ENCODE measurements around the gene HS1BP3.
A peak's percentile ranks its signal among the peaks of the same experiment; 100 is the strongest.

The HS1BP3 gene, protein sequence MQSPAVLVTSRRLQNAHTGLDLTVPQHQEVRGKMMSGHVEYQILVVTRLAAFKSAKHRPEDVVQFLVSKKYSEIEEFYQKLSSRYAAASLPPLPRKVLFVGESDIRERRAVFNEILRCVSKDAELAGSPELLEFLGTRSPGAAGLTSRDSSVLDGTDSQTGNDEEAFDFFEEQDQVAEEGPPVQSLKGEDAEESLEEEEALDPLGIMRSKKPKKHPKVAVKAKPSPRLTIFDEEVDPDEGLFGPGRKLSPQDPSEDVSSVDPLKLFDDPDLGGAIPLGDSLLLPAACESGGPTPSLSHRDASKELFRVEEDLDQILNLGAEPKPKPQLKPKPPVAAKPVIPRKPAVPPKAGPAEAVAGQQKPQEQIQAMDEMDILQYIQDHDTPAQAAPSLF

DNA sequence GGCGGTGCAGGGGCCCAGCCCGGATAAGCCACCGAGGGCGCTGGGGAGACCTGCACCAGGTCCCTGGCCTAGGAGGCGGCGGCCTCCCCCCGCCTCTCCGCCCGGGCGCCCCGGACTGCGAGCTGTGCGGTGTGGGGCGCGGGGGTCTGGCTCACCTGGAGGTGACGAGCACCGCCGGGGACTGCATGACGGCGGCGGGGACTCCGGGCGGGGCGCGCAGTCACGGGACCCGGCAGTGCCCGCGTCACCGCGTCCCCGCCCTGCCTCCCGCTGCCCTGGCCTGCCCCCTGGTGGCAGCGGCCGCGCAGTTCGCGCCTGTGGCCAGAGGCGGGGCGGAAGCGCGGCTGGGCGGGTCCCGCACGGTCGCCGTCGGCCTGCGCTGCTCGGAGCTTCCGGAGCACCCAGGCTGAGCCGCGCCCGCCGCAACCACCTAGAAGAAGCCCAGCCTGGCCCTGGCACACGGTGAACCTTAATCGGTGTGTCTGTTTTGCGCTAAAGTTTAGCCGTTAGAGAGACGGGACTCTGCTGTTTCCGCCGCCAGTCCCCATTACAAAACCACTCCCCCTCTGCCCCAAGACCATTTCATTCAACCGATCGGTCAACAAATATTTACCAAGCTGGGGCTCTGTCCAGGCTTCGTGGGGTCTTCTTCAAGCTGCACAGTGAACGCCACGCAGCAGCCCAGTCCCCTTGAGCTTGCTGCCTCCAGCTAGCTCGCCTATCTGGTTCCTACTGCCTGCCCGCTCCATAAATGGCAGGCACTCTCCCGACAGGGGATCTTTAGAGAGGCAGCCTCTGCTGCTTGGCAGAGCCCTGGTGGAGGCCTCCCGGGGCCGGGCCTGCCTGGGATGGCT is at the start of gene HS1BP3:
HS1BP3 (minus strand) TSS at position 222 of the 854 bp plus-strand sequence; CDS start at position 187, 35 bp downstream.
- peak; percentile 89 for DNase-seq

DNA sequence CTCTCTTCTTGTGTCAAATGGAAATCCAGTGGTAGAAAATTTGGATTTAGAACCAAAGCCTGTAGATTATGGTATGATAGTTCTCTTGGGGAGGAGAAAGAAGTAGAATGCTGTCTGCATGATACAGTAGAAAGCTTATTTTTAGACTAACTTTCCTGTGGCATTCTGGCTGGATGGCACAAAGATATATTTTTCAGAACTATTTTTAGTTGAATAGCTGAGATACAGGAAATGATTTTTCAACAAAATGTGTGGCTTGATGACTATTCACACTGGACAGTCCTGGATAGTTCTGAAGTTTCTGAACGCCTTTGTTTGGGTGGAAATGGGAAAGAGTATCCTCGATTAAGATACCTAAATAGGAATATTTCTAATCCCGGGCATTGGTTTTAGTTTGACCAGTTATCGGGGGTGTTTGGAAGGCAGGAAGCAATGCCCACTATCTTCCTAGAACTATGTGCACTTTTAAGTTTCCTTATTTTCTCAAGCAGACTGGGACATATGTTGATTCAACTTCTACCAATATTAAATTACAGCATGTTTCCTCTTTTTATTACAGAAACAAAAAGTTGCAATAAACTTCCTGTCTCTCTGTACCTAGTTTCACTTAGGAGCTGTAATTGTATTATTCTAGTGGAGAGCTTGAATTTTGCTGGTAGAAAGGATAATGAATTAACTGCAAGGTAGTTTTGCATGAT is 48.2 kb upstream of the HS1BP3 start:
- no peak for DNase-seq

DNA sequence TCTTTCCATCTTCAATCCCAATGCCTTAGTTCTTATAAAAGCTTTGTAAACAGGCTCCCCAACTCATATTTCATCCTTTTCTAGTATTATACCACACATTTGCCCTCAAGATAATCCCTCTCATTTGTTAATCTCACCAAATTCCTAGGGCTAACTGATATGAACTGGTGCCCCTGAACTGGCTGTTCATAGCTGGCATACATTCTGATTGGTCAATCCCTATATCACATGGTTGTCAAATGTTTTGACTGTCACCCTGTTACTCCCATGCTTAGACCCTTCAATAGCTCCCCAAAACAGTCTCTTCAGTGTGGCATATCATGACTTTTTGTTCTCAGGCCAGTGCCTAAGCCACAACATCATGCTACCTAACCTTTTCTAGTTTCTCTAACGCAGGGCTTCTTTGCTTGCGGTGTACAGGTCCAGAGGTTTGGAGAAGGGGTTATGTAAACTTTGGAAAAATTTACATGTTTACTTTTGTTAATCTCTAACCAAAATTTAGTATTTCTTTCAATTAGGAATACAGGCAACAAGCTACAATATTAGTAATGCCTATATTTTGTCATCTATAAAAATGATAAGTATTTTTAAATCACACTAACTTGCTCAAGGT is 46.5 kb upstream of the HS1BP3 start:
- no peak for DNase-seq

DNA sequence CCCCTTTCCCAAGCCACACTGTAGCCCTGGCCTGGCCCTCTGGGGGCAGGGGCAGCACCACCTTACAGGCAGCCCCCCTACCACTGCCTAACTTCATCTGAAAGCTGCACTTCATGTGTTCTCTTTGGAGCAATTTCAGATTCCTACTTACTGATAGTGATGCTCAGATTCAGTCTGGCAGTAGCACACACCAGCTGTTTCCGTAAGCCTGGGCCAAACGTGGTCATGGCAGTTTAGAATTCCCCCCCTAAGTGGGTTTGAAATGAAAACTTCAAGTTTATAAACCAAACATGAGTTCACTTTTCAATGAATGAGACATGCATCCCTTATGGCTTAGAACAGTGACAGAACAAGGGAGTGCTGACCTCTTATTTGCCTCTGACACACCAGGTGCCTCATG is 45.5 kb upstream of the HS1BP3 start:
- DNase-seq = no peak

DNA sequence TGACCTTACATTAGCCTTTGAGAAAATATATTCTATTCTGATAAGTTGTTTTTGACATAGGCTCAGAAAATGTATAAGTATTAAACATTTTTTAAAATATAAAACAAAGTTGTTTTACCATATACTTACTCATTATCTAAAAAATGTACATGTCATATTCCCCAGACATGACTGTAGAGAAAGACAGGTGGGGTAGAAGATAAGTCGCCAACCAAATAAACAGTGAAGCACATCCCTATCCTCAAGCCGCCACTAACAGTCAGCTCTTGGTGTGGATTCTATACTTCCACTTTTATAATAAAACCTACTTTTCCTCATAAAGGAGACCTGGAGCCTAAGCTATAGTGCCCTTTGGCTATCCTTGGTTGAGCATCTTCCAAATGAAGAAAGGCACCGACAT is 42.4 kb upstream of the HS1BP3 start:
- no peak for DNase-seq

DNA sequence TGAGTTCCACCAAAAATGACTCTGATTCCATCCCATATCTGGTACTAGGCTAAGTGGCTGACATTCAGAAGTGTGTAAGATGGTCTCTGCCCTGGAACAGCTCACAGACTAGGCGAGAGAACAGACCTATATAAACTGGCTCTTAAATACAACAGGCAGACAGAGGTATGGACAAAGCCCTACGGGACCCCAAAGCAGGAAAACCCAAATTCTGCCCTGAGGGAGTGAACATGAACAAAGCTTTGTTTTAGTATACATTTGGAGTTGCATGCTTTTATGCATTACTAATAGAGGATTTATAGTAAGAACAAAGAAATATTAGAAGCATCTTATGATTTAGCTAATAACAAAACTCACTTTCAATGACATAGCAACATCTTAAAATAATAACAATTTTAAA is 41.2 kb upstream of the HS1BP3 start:
- DNase-seq = no peak

DNA sequence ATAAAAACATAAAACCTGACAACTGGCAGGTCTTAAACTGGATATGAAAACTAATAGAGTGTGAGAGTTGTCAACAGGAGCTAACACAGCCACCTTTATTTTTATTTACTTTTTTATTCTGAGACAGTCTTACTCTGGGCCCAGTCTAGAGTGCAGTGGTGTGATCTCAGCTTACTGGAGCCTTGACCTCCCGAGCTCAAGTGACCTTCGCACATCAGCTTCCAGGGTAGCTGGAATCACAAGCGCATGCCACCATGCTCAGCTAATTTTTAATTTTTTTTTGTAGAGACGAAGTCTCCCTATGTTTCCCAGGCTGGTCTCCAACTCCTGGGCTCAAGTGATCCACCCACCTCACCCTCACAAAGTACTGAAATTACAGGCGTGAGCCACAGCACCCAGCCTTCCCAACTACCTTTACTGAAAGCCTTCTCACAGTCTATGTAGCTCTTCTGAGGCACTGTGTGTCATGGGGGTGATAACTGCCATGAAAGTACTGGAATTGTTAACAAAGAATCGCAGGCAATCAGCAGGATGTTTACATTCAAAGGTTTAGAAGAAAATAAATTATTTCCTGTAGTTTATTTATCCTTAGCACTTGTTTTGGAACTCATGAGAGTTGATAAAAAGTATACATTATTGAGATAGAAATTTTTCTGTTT is 40.3 kb upstream of the HS1BP3 start:
- DNase-seq = no peak

DNA sequence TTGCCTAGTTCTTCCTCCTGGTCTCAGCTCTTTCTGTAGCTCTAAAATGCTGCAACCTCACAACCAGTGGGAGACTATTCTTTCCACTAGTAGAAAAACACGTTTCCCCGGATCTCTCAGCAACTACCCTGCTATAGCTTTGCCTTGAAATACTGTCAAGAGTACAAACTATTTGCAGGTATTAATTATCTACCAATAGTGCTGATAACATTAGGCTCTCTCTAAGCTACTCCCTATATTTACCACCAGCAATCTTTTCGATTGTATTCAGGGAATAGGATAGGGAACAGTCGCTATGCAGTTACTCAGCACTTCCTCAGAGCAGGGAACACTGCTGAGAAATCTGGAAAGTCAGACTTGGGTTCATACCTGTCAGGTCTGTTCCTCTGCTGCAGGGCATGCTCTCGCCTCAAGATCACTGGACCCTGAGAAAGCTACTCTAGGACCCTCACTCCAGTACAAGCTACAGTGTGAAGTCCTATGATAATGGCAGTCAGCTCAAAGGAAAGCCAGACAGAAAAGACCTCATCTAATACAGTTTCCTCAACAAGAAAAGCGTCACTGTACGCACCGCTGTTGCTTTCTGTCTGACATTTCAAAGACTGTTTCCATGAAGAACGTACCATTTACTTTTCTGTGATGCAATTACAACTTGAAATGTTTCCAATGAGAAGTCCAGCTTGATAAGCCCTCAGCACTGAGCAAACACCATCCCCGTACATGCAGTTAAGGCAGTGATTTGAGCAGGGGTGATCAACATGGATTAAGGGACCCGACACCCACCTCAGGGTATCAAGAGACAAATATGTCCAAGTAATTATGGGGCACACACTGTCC is 38.7 kb upstream of the HS1BP3 start:
- DNase-seq = no peak

DNA sequence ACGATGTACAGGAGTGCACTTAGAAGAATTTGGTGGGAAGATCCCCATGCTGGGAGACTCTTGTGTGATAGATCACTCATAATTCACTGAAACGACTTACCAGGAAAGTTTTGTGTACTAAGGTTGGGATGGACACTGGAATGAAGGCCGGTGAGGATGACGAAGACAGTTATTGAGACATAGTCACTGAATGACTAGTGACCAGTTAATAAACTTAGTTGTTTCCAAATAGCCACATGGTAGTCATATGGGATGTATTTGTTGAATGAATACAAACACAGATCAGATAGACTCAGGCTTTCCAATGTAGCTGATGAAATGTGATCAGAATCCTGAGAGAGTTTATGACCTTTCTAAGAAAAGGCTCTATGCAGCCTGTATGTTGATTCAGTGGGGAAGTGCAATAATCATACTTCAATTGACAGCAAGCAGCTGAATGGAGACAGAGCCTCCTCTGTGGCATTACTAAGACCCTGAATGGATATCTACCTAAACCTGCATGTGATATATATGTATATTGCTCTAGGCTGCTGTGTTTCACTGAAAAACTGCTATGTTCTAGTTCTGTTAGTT is 36.4 kb upstream of the HS1BP3 start:
- DNase-seq = no peak

DNA sequence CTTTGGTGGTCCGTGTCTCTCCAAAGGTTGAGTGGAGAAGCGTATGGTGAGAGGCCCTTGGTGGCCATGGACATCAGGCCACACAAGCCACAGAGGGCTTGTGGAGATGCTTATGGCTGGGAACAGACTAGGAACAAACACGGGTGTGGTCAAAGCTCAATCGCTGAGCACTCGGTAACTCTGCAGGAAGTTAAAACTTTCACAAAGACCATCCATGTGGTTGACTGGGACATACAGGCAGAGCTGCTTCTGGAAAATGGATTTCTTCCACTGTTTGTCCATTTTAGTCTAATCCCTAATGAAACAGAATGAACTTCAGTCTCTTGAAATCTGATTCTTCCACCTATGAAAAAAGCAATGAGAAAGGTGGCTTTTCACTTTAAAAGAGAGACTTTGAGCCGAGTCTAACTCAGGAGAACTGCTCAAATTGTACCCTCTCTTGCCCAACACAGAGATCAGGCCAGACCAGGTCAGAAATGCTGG is 33.7 kb upstream of the HS1BP3 start:
- DNase-seq = no peak

DNA sequence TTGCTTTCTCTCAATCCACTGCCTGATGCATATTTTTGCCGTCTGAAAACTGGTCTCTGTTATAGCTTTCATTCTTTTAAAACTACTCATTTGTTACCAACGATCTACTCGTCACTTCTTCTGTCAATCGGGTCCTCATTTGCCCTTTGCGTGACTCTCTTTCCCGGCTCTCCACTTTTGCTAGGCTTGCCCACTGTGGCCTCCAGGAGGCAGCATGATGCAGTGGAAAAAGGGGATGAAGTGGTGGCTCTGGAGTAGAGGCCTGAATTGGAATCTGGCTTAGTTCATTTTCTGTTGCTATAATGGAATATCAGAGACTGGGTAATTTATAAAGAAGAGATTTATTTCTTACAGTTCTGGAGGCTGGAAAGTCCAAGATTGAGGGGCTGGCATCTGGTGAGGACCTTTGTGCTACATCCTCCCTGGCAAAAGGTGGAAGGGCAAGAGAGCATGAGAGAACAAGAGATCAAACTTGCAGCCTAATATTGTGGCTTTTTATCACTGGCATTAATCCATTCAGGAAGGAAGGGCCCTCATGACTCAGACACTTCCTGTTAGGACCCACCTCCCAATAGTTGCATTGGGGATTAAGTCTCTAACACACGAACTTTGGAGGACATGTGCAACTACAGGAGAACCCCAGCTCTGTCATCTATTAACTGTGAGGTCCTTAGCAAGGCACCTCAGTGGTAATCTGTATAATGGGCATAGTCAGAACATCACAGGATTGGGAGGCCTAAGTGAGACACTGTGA is 31.4 kb upstream of the HS1BP3 start:
- DNase-seq = no peak

DNA sequence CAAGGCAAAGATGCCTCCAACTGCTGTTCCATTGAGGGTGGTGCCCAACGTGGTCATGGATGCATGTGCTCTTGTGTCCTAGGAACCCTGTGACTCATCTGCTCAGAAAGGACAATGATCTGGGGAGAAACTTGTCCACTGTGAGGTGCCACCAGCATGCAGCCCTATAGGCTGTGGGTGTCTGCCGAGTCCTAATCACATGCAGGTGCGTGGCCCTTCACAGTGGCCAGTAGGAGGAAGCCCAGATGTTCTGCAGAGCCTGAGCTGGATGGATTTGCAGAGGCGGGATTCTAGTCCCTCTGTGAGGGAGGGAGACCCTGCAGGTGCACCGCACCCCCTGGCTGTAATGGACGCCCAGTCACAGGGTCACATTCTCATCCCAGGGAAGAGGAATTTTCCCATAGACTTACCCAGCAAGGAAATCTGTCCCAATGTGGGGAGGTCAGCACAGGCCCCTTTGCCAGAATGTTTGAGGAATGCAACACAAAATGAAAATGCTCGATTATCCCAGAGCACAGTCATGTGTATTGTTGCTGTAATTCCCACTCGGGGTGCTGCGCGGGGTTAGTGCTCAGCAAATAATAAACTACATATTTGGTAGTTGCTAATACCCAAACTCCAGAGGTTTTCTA is 30.0 kb upstream of the HS1BP3 start:
- DNase-seq = no peak

DNA sequence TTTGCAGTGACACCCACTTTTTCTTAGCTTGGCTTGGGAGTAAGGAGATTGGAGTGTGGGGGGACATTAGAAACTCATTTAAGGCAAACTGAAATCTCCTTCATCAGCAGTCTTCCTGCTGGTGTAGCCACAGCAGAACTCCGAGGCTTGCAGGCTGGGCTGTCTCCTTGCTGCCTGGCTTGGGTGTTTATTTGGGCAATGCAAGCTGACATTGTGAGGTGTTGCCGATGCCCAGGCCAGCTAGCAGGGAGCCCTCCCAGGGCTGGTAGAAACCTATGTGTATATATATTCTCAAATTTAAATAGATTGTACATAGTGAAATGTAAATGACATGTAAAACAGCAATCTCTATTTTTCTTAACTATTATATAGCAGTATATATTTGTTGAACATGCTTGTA is 27.9 kb upstream of the HS1BP3 start:
- DNase-seq = no peak

DNA sequence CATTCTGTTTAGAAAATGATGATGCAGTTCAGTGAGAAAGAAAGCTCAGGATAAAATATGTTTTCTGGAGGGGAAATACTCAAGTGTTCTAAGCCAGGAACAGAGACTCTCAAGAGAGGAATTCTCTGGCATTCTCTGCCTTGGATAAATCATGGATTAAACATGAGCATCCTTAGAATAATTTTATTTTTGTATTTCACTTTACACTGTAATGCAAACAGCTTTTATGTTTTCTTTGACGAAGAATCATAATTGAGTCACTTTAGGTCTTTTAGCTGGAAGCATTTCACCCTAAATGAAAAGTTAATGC is 27.1 kb upstream of the HS1BP3 start:
- no peak for DNase-seq

DNA sequence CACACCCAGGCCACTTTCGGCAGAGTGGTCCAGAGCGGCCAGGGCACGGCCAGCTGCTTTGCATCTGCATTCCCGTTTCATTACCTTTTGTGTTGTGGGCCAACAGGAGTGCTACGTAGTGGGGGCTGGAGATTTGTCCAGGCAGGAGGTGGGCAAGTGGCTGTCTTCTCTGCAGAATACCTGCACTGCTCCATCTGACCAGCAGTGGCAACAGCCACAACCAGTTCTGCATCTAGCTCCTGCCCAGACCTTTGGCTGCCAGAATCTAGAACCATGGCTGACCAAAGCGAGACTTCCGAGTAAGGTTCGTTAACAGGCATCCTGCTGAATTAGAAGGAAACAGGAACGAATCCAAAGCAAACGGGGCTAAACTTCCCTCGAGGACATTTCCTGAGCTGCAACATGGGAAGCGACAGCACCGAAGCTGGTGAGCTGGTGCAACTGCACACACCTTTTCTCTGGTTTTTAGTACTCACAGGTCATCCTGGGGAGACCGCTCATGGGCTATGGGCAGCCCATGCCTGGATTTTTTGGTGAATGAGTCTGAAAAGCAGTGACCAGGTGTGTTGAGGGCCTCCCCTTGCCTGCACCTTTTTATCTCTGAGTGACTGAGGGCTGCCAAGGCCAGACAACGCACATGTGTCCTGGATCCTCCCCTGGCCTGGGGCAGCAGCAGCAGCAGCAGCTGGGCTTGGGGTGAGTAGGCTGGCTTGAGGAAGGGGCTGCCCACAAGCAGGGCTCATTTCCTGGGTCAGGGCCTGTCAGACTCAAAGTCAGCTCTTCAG is 26.6 kb upstream of the HS1BP3 start:
- DNase-seq = no peak

DNA sequence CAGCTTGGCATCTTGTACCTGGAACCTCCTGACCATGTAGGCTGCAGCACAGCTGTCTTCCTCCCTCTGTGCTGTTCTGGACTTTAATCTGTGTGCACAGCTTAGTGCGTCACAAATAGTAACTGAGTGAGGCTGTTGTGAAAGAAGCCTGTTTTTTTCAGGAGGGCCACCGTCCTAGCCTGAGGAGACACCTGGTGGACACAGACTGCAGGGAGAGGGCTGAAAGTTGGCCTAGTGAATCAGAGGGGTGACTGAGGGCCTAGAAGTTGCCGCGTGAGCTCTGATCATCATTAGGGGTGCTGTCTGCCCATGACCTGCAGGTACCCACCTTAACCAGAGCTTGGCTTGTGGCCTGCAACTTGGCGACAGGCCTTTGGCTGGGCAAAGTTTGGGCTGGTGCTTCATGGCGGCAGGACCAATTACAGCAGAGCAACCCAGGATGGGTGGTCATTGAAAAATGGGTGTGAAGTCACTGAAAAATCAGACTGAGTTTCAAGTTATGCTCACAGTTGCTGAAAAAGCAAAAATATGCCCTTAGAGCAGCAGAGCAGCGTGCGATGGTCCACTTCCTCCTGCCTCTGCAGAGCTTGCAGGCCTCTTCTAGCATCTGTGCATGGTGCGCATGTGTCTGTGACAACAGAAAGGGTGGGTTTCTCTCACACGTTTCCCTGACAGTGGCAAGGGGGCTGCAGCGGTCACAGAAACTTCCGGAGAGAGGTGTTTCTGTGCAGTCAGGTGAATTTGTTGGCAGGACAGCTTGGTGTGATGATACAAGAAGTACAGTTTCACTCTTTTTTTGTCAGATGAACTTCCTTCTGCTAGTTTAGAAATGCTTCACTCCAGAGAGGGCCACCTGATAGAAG is 25.7 kb upstream of the HS1BP3 start:
- no peak for DNase-seq

DNA sequence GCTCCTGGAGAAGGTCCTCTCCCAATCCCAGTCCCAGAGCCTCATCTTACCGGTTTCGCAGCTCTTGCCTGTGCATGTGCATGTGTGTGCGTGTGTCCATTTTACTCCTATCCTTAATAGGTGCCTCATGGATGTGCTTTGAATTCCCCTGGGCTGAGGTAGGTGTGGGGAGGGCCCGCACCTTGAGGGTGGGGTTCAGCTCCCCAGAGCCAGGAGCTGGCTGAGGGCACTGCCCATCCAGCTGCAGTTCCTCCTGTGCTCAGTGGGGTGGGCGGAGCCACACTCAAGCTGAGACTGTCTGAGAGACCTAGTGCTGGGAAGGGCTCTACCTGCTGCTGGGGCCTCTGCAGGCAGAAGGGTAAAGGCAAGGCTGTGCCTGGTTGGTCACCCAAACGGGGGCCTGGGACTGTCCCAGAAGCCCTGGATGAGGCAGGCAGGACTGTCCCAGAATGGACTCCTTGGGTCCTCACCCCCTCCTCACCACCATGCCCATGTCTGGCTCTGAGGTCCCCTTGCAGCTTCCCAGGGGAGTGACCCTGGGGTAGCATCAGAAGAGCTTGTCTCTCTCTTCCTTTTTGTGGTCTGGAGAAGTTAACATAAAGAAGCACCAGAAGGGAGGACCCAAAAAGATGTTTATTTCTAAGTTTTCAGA is 24.9 kb upstream of the HS1BP3 start:
- no peak for DNase-seq

Data from stimulated activated CD8-positive, alpha-beta memory T cell treated with anti-CD3 and anti-CD28 coated beads, Interleukin-4, amount 100 ng/mL, for 48 hours (primary cell).